CD4-positive, alpha-beta T cell treated with Interferon gamma for 1 hour (primary cell): ENCODE data around the gene STARD3.
"Not testable (repeated sequence)": the region's sequence is repeated elsewhere in the genome, so short reads cannot be mapped to it uniquely, and the experiment has no call there.

ENCODE experiments used
- DNase-seq: peaks from one replicate; pipeline ENCODE4 v3.0.0-alpha.2; 2020

Gene STARD3

GRCh38 chr17:39674179-39674578 is 37.2 kb downstream of the STARD3 start:
- DNase-seq, result no peak

- DNase-seq, result no peak
These were observed 37.9 kb downstream of the STARD3 start for GRCh38 chr17:39674702-39675389.

DNA sequence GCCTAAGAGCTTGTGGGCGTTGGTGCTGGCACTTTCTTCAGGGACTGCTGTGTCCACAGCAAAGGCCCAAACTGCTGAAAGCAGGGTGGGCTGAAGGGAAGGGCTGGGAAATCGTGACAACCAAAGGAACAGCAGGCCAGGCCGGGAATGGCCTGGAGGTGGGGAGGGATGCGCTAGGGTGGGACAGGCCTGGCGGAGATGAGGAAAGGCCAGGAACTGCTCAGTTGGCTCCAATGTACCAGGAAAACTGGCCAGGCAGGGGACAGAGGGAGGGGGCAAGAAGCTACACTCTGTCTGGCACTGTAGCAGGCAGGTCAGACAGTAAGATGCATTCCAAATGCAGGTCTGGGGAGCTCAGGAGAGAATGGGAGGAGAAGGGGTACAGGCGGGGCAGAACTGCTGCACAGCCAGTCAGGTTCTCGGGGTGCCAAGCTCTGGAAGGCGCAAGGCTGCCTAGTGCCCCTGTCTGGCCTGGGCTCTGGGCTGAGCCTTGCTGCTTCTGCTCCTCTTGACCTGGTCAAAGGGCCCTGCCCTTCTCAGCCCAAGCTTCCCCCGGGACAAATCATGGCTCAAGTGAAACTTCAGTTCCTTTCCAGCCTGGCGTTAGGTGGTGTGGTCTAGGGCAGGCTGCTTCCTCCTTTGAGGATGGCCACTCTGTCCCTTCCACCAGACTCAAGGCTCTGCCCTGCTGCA is 38.6 kb downstream of the STARD3 start:
- no peak for DNase-seq

GRCh38 chr17:39676198-39676819 is 39.4 kb downstream of the STARD3 start:
- DNase-seq, result peak; percentile 73

- no peak for DNase-seq
These were observed 40.1 kb downstream of the STARD3 start for GRCh38 chr17:39677072-39677471.

DNA sequence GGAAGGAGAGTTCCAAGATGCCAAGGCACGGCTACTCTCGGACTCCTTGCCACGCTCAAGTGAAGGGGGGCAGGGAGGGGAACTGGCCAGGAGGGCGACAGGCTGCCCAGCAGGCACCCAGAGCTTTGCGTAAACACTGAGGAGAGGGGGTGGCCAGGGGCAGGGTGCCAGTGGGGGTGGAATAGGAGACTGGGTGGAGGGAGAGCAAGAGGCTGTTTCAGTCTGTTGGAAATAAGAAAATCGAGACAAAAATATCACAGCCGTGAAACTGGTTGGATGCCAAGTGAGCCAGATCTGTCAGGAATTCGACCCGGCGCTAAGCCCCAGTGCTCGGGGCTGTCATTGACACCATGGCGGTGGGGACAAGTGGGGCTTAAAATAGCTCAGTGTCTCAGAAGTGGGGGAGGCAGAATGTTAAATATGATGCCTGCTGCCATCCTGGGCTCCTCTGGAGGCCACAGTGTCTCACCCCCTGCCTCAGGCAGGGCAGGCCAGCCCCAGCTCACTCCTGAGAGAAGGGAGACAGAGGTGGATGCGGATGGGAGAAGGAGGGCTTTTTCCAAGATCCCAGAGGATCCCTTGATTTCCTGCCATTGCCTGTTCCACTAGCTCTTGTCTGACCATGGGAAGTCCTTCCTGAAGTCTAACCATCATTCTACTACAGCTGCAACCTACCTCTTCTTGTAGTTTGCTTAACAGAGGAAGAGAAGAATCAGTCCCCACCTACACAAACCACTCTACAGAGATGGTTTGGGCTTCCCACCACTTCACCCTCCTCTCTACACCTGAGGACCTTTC is 40.8 kb downstream of the STARD3 start:
- no peak for DNase-seq

- DNase-seq, result no peak
These were observed 41.6 kb downstream of the STARD3 start for GRCh38 chr17:39678340-39679116.

GRCh38 chr17:39679521-39680192 is 42.7 kb downstream of the STARD3 start:
- peak; percentile 53 for DNase-seq

GRCh38 chr17:39683295-39683939 is 46.5 kb downstream of the STARD3 start:
- no peak for DNase-seq

DNA sequence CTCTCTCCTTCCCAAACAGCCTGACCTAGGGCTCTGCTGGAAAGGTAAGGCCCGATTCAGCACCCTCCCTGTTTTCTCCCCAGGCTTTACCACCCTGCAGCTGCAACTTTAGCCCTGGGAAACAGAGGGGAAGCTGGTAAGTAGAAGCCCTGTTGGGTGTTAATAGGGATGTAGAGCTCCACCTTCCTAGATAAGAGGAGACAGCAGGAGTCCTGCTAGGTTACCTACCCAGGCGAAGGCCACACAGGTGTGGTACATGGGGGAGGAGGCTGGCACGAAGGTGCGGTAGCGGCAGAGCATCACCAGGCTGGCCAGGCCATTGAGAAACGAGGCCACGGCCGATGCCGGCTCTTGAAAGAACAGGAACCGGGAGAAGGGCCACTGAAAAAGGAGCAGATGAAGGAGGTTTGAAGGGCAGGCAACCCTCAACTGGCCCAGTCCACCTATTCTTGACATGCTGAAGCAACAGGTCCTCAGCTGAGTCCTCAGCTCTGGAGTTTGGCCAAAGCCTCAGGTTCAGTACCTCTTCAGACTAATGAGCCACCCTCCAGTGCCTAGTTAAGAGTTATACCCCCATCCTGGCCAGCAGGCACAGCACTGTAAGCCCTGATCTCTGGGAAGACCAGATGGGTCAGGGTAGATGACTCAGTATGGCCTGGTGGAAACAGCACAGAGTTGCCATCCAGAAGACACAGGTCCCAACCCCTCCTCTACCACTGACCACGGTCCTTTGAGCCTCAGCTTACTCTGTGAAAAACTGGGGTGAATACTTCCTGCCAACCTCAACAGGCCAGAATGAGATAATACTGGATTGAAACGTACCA is 47.6 kb downstream of the STARD3 start:
- DNase-seq, result no peak

DNA sequence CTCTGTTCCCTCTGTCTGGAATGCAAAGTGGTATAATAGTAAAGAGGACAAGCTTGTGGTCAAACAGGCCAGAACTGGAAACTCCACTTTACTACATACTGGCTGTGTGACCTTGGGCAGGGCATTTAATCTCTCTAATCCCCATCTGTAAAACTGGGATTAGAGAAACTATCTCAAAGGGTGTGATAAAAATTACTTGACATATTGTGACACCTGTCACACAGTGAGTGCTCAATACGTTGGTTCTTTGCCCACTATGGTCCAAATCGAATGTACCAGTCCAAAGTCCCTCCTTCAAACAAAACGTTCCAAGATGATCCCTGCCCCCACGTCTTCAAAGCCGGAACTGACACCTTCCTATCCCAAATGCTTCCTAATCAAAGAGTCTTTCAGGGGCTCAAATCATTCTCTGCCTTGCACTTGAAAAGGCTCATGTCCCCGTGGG is 50.2 kb downstream of the STARD3 start:
- no peak for DNase-seq

- DNase-seq, result peak; percentile 88
These were observed 50.9 kb downstream of the STARD3 start, which contains the start of gene PGAP3 for GRCh38 chr17:39687546-39688474. TSS of gene PGAP3 (minus strand) at chr17:39688057. CDS start at chr17:39688014, 43 bp downstream.

- DNase-seq, result no peak
These were observed 51.5 kb downstream of the STARD3 start for GRCh38 chr17:39688475-39688835.

DNA sequence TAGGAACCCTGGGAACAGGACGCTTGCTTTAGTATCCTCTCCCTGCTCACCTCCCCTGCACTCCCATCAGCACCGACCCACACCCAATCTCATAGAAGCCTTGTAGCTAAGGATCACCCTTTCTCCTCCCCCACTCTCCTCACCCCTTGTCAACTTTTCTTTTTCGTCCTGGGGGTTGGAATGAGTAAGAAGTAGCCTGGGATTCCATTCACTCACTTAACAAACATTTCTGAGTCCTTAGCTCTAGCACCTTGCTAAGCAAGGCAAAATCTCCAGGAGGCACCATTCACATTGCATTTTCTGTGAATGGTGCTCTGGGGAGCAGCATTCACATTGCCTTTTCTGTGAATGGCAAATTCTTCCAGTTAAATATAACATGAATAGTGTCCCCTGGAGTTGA is 52.0 kb downstream of the STARD3 start:
- no peak for DNase-seq

GRCh38 chr17:39694593-39694992 is 57.6 kb downstream of the STARD3 start:
- DNase-seq, result no peak

- no peak for DNase-seq
These were observed 58.1 kb downstream of the STARD3 start for GRCh38 chr17:39695089-39695474.

DNA sequence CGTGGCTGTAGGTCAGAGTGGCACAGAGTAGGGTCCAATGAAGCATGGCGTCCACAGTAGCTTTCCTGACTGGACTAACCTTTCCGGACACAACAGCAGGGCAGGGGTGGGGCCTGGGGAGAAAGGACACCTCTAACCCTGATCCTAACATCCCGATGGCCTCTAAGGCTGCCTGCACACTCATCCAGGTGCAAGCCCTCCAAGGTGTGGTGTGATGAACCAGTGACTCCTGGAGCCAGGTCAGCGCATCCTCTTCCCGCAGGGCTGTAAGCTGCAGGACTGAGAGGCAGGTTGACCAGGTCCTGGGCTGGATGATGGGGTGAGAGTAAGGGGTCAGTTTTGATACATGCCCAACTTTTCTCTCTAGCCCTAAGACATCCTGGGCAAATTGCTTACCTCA is 59.8 kb downstream of the STARD3 start:
- no peak for DNase-seq

DNA sequence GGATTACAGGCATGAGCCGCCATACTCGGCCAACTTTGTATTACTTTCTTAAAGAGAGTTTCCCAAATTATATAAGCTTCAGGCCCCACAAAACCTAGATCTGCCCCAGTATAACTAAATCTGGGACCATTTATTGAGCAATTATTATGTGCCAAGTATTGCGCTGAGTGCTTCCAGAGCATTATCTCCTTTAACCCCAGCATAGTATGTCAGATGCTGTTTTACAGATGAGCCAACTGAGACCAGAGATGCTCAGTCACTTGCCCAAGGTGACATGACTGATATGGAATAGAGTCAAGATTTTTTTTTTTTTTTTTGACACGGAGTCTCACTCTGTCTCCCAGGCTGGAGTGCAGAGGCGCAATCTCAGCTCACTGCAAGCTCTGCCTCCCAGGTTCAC is 61.0 kb downstream of the STARD3 start:
- DNase-seq, result no peak

DNA sequence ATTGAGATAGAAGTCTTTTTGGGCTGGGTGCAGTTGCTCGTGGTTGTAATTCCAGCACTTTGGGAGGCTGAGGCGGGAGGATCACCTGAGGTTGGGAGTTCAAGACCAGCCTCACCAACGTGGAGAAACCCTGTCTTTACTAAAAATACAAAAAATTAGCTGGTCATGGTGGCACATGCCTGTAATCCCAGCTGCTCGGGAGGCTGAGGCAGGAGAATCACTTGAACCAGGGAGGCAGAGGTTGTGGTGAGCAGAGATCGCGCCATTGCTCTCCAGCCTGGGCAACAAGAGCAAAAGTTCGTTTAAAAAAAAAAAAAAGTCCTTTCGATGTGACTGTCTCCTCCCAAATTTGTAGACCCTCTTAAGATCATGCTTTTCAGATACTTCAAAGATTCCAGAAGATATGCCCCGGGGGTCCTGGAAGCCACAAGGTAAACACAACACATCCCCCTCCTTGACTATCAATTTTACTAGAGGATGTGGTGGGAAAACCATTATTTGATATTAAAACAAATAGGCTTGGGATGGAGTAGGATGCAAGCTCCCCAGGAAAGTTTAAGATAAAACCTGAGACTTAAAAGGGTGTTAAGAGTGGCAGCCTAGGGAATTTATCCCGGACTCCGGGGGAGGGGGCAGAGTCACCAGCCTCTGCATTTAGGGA is 62.3 kb downstream of the STARD3 start:
- DNase-seq, result not testable (repeated sequence)
